ENCODE measurements around the gene CEP97.
A peak's percentile ranks its signal among the peaks of the same experiment; 100 is the strongest.
"Not testable (repeated sequence)": the region's sequence is repeated elsewhere in the genome, so short reads cannot be mapped to it uniquely, and the experiment has no call there.

CEP97 gene

DNA sequence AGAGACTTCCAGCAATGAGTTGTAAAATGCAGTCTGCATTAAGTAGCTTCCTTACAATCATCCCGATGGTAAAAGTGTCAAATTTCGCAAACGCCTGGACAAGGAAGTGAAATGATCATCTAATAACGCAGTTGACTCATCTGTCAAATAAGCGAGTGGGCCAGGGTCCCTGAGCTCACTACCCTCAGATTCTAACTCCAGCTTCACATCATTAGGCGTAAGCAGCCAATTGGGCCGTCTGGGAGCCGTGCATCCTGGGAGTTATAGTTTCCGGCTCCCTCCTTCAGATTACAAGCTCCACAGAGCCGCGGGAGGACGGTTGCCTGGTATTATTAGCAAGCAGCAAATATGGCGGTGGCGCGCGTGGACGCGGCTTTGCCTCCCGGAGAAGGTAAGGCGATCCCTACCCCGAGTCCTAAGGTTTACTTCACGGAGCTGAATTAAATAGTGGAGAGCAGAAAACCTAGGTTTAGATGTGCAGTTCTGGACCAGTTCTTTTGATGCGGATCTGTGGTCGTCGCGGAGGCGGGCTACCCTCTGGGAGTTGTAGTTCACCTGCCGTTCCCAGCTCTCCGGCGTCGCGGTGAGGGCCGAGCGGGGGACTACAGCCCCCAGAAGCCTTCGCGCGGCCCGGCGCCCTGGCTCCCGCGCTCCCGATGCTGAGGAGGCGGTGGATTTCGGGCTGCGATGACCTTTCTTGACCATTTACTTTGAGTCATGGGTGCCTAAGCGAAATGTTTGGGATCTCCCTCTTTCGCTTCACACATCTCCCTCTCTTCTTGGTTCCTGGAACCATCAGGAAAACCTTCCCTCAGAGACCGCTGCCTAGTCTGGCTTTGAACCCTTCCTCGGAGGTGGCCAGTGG, at the start of gene CEP97:
TSS of gene CEP97 (plus strand) at position 286 of the 865 bp plus-strand sequence. CDS start at position 349, 63 bp downstream.
- peak; percentile 90 for DNase-seq (ENCODE audit: low read depth)
- TF ChIP-seq, protein P1, sequence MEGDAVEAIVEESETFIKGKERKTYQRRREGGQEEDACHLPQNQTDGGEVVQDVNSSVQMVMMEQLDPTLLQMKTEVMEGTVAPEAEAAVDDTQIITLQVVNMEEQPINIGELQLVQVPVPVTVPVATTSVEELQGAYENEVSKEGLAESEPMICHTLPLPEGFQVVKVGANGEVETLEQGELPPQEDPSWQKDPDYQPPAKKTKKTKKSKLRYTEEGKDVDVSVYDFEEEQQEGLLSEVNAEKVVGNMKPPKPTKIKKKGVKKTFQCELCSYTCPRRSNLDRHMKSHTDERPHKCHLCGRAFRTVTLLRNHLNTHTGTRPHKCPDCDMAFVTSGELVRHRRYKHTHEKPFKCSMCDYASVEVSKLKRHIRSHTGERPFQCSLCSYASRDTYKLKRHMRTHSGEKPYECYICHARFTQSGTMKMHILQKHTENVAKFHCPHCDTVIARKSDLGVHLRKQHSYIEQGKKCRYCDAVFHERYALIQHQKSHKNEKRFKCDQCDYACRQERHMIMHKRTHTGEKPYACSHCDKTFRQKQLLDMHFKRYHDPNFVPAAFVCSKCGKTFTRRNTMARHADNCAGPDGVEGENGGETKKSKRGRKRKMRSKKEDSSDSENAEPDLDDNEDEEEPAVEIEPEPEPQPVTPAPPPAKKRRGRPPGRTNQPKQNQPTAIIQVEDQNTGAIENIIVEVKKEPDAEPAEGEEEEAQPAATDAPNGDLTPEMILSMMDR (IDR thresholded peaks at IDR 0.05; ENCODE audit: low read depth, low read length, missing control alignments): no peak

DNA sequence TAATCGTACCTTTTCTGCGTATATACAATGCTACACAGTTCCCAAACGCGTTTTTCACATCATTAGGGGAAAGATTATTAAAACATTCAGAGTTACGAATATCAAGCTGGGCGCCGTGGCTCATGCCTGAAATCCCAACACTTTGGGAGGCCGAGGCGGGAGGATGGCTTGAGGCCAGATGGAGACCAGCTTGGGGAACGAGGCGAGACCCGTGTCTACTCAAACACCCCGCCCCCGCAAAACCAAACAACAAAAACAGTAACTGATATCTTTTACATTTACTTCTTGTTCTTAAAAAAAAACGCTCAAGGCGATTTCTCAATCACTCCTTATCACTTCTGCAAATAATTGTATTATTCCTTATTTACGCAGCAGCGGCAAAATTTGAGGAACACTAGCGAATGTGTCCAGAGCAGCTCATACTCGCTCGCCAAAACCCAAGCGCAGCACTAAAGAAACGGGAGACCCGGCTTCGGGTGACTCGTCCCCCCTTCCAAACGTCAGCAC, 48.7 kb upstream of the CEP97 start:
- H3K4me3 ChIP-seq (ENCODE audit: low read depth, low read length): peak overlapping the region; percentile 90
- TF ChIP-seq, protein P1 (IDR thresholded peaks at IDR 0.05; ENCODE audit: low read depth, low read length, missing control alignments): no peak
- no peak for DNase-seq (ENCODE audit: low read depth)

More for the DNA sequence above, at the start of gene CEP97:
- peak within 1 kb of the TSS; percentile 96 for H3K4me3 ChIP-seq (ENCODE audit: low read depth, low read length)

- TF ChIP-seq, protein P1 (IDR thresholded peaks at IDR 0.05; ENCODE audit: low read depth, low read length, missing control alignments): no peak
- H3K4me3 ChIP-seq (ENCODE audit: low read depth, low read length): peak overlapping the region; percentile 90
- DNase-seq (ENCODE audit: low read depth): peak; percentile 86
These were observed 48.1 kb upstream of the CEP97 start for GRCh38 chr3:101676216-101676764.

- peak; percentile 99 for DNase-seq (ENCODE audit: low read depth)
These were observed 47.5 kb upstream of the CEP97 start, which contains the start of gene ZBTB11 for GRCh38 chr3:101676765-101677435. TSS of gene ZBTB11 (minus strand) at chr3:101677132. CDS start at chr3:101676914, 218 bp downstream.

DNA sequence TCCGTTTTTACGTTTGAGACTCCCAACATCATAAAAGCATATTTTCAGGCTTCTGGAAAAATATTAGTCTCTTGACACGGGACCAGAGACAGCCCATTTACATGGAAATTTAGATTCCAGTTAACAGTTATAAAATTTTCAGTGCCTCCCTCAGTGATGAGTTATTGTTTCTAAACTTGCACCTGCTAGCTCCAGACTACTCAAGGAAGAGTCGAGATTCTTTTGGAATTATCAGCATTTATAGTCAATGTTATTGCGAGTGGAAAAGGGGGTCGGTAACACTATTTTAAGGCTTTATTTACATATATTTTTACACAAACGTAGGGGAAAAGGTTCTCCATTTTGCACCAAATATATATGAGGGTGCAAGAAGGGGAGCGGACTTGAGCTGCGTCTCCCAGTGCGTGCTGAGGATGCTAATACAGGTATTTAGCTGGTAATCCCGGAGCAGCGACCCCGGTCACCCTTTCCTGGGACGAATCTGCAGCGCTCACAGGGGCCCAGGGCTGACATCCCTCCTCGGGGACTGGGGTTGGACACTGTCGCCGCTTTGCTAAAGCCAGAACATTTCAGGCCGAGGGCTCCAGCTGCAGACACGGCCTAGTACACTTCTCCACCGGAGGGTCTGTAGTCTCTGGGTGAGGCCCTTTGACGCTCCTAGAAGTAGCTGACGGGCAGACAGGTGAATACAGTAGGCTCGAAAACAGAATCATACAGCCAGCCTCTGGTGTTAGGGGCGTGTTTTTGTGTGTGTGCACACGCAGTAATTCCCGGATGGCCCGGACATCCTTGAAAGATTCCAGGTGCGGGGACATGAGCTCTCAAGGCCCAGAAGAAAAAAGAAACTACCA, 46.8 kb upstream of the CEP97 start:
- peak overlapping the region; percentile 90 for H3K4me3 ChIP-seq (ENCODE audit: low read depth, low read length)
- TF ChIP-seq, protein P1 (IDR thresholded peaks at IDR 0.05; ENCODE audit: low read depth, low read length, missing control alignments): no peak
- no peak for DNase-seq (ENCODE audit: low read depth)

More at GRCh38 chr3:101676765-101677435, 47.5 kb upstream of the CEP97 start, which contains the start of gene ZBTB11:
- peak within 1 kb of the TSS; percentile 90 for H3K4me3 ChIP-seq (ENCODE audit: low read depth, low read length)
- TF ChIP-seq, protein P1 (IDR thresholded peaks at IDR 0.05; ENCODE audit: low read depth, low read length, missing control alignments): peak; percentile 18

GRCh38 chr3:101678837-101679236, 45.6 kb upstream of the CEP97 start:
- H3K4me3 ChIP-seq (ENCODE audit: low read depth, low read length); DNase-seq (ENCODE audit: low read depth): not testable (repeated sequence)

All from GM12864 (cell line).